Lower leg skin (tissue), 3 donors: ENCODE measurements around the gene TC2N.
"Not testable (repeated sequence)": the region's sequence is repeated elsewhere in the genome, so short reads cannot be mapped to it uniquely, and the experiment has no call there.

Experiments used
- POLR2A ChIP-seq, 2 donors: fragments of 450-650 bp; IDR thresholded peaks; one replicate each; pipeline ENCODE4 v1.6.1; 2016 to 2017; ENCODE audit warnings: antibody characterized with exemption in 2 of 2, mild to moderate bottlenecking in 1 of 2, moderate library complexity in 1 of 2
- TF ChIP-seq, protein P1 (sequence below), 3 donors: fragments of 450-650 bp; IDR thresholded peaks; one replicate each; pipeline ENCODE4 v1.5.1; 2016; ENCODE audit warnings: antibody characterized with exemption in 3 of 3, mild to moderate bottlenecking in 3 of 3, moderate library complexity in 2 of 3

DNA sequence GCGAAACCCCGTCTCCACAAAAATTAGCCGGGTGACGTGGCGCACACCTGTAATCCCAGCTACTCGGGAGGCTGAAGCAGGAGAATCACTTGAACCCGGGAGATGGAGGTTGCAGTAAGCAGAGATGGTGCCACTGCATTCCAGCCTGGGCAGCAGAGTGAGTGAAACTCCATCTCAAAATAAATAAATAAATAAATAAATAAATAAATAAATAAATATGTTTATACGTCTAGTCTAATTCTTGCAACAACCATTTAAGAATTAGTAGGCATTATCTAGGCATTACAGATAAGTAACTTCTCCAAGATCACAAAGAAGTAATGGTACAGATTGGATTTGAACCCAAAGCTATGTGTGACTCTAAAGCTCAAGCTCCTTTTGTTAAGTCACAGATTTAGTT is 22.3 kb downstream of the TC2N start:
- TF ChIP-seq, protein P1, sequence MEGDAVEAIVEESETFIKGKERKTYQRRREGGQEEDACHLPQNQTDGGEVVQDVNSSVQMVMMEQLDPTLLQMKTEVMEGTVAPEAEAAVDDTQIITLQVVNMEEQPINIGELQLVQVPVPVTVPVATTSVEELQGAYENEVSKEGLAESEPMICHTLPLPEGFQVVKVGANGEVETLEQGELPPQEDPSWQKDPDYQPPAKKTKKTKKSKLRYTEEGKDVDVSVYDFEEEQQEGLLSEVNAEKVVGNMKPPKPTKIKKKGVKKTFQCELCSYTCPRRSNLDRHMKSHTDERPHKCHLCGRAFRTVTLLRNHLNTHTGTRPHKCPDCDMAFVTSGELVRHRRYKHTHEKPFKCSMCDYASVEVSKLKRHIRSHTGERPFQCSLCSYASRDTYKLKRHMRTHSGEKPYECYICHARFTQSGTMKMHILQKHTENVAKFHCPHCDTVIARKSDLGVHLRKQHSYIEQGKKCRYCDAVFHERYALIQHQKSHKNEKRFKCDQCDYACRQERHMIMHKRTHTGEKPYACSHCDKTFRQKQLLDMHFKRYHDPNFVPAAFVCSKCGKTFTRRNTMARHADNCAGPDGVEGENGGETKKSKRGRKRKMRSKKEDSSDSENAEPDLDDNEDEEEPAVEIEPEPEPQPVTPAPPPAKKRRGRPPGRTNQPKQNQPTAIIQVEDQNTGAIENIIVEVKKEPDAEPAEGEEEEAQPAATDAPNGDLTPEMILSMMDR (IDR thresholded peaks at IDR 0.05): not testable (repeated sequence)
- not testable (repeated sequence) for TF ChIP-seq POLR2A (IDR thresholded peaks at IDR 0.05)
